NCI-H2107 (cell line): ENCODE data around the gene ANKIB1.
"Not testable (repeated sequence)": the region's sequence is repeated elsewhere in the genome, so short reads cannot be mapped to it uniquely, and the experiment has no call there.

Experiments used
- DNase-seq: peaks from one replicate; lab custom pipeline; 2025; lab: John Stamatoyannopoulos, UW

ANKIB1 gene

GRCh38 chr7:92330835-92331438 is 85.2 kb downstream of the ANKIB1 start:
- DNase-seq: no peak

GRCh38 chr7:92331508-92331907 is 85.7 kb downstream of the ANKIB1 start:
- DNase-seq: no peak

- DNase-seq: no peak
Observed at GRCh38 chr7:92332782-92333181, 87.0 kb downstream of the ANKIB1 start.

GRCh38 chr7:92333866-92334265 is 88.1 kb downstream of the ANKIB1 start:
- DNase-seq: no peak

GRCh38 chr7:92335574-92335973 is 89.8 kb downstream of the ANKIB1 start:
- no peak for DNase-seq

DNA sequence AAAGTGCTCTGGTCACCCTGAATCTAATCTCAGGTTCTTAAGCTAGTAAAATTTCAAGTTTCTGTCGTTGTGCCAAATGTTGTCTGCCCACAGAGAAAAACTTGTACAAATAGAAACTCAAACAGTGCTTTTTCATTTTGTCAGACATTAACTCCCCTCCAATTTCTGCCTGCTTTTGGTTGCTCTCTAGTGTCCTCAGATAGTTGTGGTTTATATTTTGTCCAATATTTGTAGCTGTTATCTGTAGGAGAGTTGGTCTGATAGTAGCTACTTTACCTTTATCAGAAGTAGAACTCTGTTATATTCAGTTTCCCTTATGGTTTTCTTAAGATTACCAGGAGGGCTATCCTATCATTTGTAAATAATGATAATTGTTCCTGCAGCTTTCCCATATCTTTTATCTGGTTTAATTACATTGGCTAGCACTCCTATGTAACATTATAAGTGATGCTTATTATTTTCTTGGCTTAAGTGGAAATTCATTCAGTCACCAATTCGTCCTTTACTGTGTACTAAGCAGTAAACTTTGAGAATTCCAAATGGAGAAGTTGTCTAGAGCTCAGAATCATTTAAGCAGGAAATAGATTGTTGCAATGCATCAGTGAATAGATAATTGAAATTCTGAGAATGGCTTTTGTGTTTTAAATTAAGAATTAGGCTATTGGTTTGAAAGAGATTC is 91.0 kb downstream of the ANKIB1 start:
- no peak for DNase-seq

GRCh38 chr7:92340016-92340415 is 94.2 kb downstream of the ANKIB1 start:
- DNase-seq: no peak

DNA sequence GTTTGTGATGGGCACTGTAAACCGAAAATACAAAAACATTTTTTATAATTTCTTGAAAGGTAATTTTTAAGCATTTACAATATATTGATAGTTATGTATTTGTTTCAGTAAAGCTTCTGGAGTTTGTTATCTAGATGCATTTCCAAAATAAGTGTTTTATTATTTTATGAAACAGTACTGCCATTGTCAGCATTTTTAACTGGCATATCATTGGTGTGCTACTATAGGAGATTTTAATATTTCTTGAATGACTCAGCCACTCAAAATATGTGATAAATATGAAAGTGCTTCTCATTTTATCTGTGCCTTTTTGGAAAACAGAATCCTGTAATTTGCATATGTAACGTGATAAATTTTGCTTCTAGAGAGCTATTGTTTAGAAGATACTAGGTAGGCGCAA is 97.9 kb downstream of the ANKIB1 start:
- no peak for DNase-seq

DNA sequence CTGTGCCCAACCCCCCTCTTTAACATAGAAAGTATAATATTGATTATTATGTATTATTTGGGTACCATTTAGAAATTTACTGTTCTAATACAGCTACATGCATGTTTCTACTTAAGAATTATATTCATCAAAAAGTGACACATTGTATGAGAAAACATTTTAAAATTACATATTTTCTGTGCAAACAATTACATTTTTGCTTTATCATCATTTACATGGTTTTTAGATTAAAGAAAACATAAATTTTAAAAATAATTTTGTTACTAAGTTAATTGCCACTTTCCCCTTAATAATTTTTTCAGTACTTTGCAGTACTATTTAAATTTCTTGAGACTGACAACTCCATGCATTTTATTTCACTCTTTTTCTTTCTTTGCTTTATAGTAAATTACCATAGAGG is 106.2 kb downstream of the ANKIB1 start:
- no peak for DNase-seq

GRCh38 chr7:92354214-92354613 is 108.4 kb downstream of the ANKIB1 start:
- no peak for DNase-seq

GRCh38 chr7:92356406-92356805 is 110.6 kb downstream of the ANKIB1 start:
- no peak for DNase-seq

GRCh38 chr7:92357260-92357659 is 111.5 kb downstream of the ANKIB1 start:
- DNase-seq: no peak

- DNase-seq: not testable (repeated sequence)
Observed at GRCh38 chr7:92359179-92359578, 113.4 kb downstream of the ANKIB1 start.

DNA sequence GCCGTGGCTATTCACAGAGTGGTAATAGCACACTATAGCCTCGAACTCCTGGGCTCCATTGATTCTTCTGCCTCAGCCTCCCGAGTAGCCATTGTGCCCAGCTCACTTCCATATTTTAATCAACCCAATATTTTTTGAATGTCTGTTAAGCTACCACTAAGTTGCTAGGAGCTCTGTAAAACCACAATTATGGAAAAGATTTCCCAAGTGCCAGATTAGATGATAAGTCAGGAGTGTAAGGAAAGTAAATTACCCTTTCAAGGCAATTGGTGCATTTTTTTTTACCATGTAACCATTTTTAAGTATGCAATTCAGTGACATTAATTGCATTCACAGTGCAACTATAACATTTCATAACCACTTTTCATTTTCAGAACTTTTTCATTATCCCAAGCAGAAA is 114.0 kb downstream of the ANKIB1 start:
- DNase-seq: no peak

- DNase-seq: no peak
Observed at GRCh38 chr7:92360387-92360786, 114.6 kb downstream of the ANKIB1 start.

GRCh38 chr7:92362131-92362530 is 116.4 kb downstream of the ANKIB1 start:
- no peak for DNase-seq

DNA sequence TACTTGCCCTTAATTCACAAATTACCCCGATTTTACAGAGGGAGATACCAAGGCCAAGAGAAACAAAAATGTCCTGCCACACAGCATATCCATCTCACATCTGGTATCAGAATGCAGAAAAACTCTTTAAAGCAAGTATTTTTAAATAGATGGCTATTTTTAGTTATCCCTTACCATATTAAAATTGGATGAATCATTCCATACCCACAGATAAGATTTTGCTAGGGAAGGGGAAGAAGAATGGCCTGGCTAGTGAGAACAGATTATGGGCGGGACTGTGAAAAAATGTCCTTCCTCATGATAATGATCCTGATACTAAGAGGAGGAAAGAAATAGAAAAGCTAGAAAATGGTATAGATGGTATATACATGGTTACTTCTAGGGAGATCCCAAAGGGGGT is 121.0 kb downstream of the ANKIB1 start:
- DNase-seq: no peak

GRCh38 chr7:92368741-92369140 is 123.0 kb downstream of the ANKIB1 start:
- DNase-seq: no peak

DNA sequence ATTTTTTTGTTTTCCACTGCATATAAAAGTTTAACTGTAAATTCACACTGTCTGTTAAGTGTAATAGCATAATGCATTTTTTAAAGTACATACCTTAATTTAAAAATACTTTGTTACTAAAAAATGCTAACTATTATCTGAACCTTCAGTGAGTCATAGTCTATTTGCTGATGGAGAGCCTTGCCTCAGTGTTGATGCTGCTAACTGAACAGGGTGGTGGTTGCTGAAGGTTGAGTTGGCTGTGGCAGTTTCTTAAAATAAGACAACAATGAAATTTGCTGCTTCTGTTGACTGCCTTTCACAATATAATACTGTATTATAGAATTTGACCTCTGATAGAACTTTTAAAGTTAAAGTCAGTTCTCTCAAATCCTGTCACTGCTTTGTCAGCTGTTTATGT is 129.2 kb downstream of the ANKIB1 start:
- no peak for DNase-seq

DNA sequence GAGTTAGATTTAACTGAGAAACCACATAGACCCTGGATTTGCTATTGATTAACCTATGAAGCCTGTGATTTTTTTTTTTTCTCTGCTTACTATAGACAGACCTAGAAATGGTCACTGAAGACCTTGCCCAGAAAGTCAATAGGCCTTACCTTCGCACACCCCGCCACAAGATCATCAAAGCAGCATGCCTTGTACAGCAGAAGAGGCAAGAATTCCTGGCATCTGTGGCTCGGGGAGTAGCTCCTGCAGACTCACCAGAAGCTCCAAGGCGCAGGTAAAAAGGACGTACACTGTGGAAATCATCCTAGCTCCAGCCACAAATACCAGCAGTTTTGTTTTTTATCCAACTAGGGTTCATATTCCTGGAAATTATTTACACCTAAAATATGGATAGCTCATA is 145.3 kb downstream of the ANKIB1 start:
- no peak for DNase-seq

DNA sequence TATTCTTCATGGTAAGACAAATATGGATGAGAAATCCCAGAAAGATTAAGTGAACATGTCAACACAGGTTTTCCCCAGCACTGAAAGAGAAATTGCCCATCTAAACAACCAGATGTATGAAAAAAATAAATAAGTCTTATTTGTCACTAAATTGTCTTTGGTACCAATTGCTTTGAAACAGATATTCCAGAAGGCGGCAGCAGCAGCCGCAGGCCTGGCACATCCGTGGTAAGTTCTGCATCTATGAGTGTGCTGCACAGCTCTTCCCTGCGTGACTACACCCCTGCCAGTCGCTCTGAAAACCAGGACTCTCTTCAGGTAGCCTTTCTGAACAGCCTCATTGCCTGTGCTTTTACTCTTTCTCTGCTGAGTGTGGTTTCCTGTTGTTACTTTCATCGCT is 151.8 kb downstream of the ANKIB1 start:
- DNase-seq: no peak

- no peak for DNase-seq
Observed at GRCh38 chr7:92400013-92400412, 154.2 kb downstream of the ANKIB1 start.

- DNase-seq: no peak
Observed at GRCh38 chr7:92402920-92403759, 157.4 kb downstream of the ANKIB1 start.
